Transverse colon (tissue), 4 donors: ENCODE data around the gene RPS15A. TPM values are rescaled to one million over a fixed set of nuclear protein-coding genes. Genes with fewer than 3 reads are reported as not detected.

ENCODE experiments used
- DNase-seq: peaks from one replicate; pipeline ENCODE4 v3.0.0-alpha.2; 2019
- H3K27ac ChIP-seq, 4 donors: fragments of 200-600 bp; sonication (generic); 2 replicates each; pipeline ENCODE4 v1.5.1; 2016 to 2018; ENCODE audit warnings: inconsistent platforms in 4 of 4
- H3K27me3 ChIP-seq: fragments of 200-600 bp; sonication (generic); 2 replicates; pipeline ENCODE4 v1.5.1; 2017; ENCODE audit warnings: inconsistent platforms
- H3K36me3 ChIP-seq, 4 donors: fragments of 200-600 bp; sonication (generic); 2 replicates each; pipeline ENCODE4 v1.5.1; 2017 to 2019; ENCODE audit warnings: inconsistent platforms in 4 of 4
- H3K4me1 ChIP-seq, 4 donors: fragments of 200-600 bp; sonication (generic); 2 replicates each; pipeline ENCODE4 v1.5.1; 2017 to 2020; ENCODE audit warnings: inconsistent platforms in 4 of 4
- H3K4me3 ChIP-seq, 4 donors: fragments of 200-600 bp; sonication (generic); 1 replicate in 1 of 4; 2 replicates in 3 of 4; pipeline versions ENCODE4 v1.5.1 to v1.6.1; 2017 to 2019; ENCODE audit warnings: inconsistent platforms in 4 of 4
- H3K9me3 ChIP-seq, 2 donors: fragments of 200-600 bp; sonication (generic); 2 replicates each; pipeline ENCODE4 v1.5.1; 2017 to 2019; ENCODE audit warnings: inconsistent platforms in 2 of 2
- CTCF ChIP-seq, 5 experiments: fragments of 200-600 bp in 3 of 5; fragments of 450-650 bp in 2 of 5; sonication (generic) in 3 of 5; IDR thresholded peaks; 1 replicate in 2 of 5; 2 replicates in 3 of 5; pipeline ENCODE4 v1.5.1; 2016 to 2017; ENCODE audit warnings: antibody characterized with exemption in 5 of 5, inconsistent platforms in 3 of 5, mild to moderate bottlenecking in 2 of 5, moderate library complexity in 1 of 5
- EP300 ChIP-seq: sonication (generic); formaldehyde crosslinking; IDR thresholded peaks from one replicate; pipeline ENCODE4 v1.6.1; 2017; ENCODE audit warnings: antibody characterized with exemption, low read depth
- POLR2A ChIP-seq: fragments of 450-650 bp; IDR thresholded peaks from one replicate; pipeline ENCODE4 v1.6.1; 2016; ENCODE audit warnings: antibody characterized with exemption, mild to moderate bottlenecking, moderate library complexity
- POLR2AphosphoS5 ChIP-seq, 3 donors: sonication (generic); formaldehyde crosslinking; IDR thresholded peaks; one replicate each; pipeline ENCODE4 v1.6.1; 2016; ENCODE audit warnings: antibody characterized with exemption in 3 of 3
- WGBS, 2 donors: methylation state at CpG; one replicate each; pipeline ENCODE4 v1.1.5; 2018; ENCODE audit warnings: low coverage in 1 of 2; 5-methylcytosine and 5-hydroxymethylcytosine counted together
- in situ Hi-C, 4 donors: fragments of 200-750 bp; cut with MboI; loops; one replicate each; pipeline versions ENCODE4 v1.15.0 to v1.15.1; 2017; ENCODE audit warnings: low sequenced_read_pairs in 3 of 4, low pct_ligation_motif_present in 1 of 4, low pct_unique_long_range_greater_than_20kb in 1 of 4
- intact Hi-C: fragments of 100-400 bp; cut with DNase I; formaldehyde crosslinking; loops from one replicate; pipeline ENCODE4 v1.15.1; 2023; ENCODE audit warnings: low total_unique reads
- total RNA-seq, 4 donors: library from RNA; depleted of rRNA; stranded (reverse); fragments of >200 nt; gene quantifications; one replicate each; pipeline ENCODE4 v1.1.0, GENCODE V29; 2016

Gene RPS15A
- total RNA-seq, 4 donors from 2014 or later: 885 to 1,418 (median 1,010) TPM

GRCh38 chr16:18833707-18834505 lies 43.8 kb upstream of the RPS15A start:
- Histone ChIP-seq H3K4me3 (no peak overlapping the region), H3K27me3 (no peaks in the 10 kb centered on the region), H3K36me3 (peaks cover 0 to 88% (median 44%) of the 10 kb centered on the region in 4 donors), H3K27ac (peak overlapping the region in 2 of 4 donors; percentile 5 to 10), H3K4me1 (peaks cover 0 to 3% (median 0%) of the 10 kb centered on the region in 4 donors), H3K9me3 (no peaks in the 10 kb centered on the region)
- DNase-seq: no peak
- intact Hi-C loops: no loop called here
- WGBS, 2 donors: 52 to 76% methylated on average over 1 to 9 of the region's 9 CpGs
- TF ChIP-seq CTCF (IDR thresholded peaks at IDR 0.05): no peak
- TF ChIP-seq POLR2A: no peak
- in situ Hi-C loops: loop anchor here in 1 of 4 donors (25.0 kb wide), 1 partner anchor 128 kb away; no protein-coding TSS in a partner anchor

DNA sequence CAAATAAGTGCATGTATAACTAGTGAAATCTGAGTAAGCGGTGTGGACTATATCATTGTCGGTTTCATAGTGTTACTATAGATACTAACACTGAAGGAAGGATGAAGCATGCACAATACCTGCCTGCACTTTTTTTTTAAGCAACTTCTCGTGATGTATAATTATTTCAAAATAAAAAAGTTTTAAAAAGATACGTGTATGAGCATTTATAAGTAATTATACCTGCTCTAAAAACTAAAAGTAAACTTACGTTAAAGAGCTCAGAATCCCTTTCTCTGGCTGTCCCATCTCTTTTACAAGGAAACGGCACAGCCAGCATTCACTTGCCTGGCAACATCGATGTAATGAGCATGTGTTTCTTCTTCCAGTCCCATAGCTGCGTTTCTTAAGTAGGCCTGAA lies 42.5 kb upstream of the RPS15A start:
- Histone ChIP-seq H3K4me1 (no peaks in the 10 kb centered on the region), H3K4me3 (no peak overlapping the region), H3K27me3 (no peaks in the 10 kb centered on the region), H3K36me3 (peaks cover 0 to 90% (median 45%) of the 10 kb centered on the region in 4 donors), H3K9me3 (no peaks in the 10 kb centered on the region), H3K27ac (no peak overlapping the region)
- TF ChIP-seq EP300: no peak
- no peak for TF ChIP-seq CTCF (IDR thresholded peaks at IDR 0.05)
- no peak for DNase-seq
- WGBS, 2 donors: 92 to 94% methylated on average over 8 of the region's 8 CpGs
- in situ Hi-C loops: loop anchor here in 1 of 4 donors (25.0 kb wide), 1 partner anchor 130 kb away; no protein-coding TSS in a partner anchor
- intact Hi-C loops: no loop called here

GRCh38 chr16:18832006-18832405 lies 41.9 kb upstream of the RPS15A start:
- TF ChIP-seq POLR2A (no peak), CTCF (IDR thresholded peaks at IDR 0.05) (no peak), EP300 (no peak), POLR2AphosphoS5 (IDR thresholded peaks at IDR 0.05) (no peak)
- no peak for DNase-seq
- Histone ChIP-seq H3K9me3 (no peaks in the 10 kb centered on the region), H3K27ac (no peak overlapping the region), H3K36me3 (peaks cover 0 to 86% (median 43%) of the 10 kb centered on the region in 4 donors), H3K27me3 (no peaks in the 10 kb centered on the region), H3K4me1 (no peaks in the 10 kb centered on the region), H3K4me3 (no peak overlapping the region)
- intact Hi-C loops: no loop called here
- 86 to 89% methylated on average over 2 of the region's 2 CpGs for WGBS, 2 donors
- in situ Hi-C loops: loop anchor here in 1 of 4 donors (25.0 kb wide), 1 partner anchor 130 kb away; no protein-coding TSS in a partner anchor

- Histone ChIP-seq H3K4me3 (no peak overlapping the region), H3K36me3 (peaks cover 0 to 61% (median 31%) of the 10 kb centered on the region in 4 donors), H3K4me1 (no peaks in the 10 kb centered on the region), H3K27ac (no peak overlapping the region), H3K9me3 (no peaks in the 10 kb centered on the region), H3K27me3 (no peaks in the 10 kb centered on the region)
- intact Hi-C loops (no loop called here), in situ Hi-C loops (loop anchor here in 1 of 4 donors (25.0 kb wide), 1 partner anchor 133 kb away; no protein-coding TSS in a partner anchor)
- DNase-seq: no peak
- TF ChIP-seq POLR2A: no peak
- no peak for TF ChIP-seq CTCF (IDR thresholded peaks at IDR 0.05)
- no peak for TF ChIP-seq EP300
- TF ChIP-seq POLR2AphosphoS5 (IDR thresholded peaks at IDR 0.05): no peak
- WGBS, 2 donors: 93 to 97% methylated on average over 6 of the region's 6 CpGs
These were observed 39.1 kb upstream of the RPS15A start for GRCh38 chr16:18829251-18829650.
